ENCODE results near the gene NMNAT3.

Gene NMNAT3

DNA sequence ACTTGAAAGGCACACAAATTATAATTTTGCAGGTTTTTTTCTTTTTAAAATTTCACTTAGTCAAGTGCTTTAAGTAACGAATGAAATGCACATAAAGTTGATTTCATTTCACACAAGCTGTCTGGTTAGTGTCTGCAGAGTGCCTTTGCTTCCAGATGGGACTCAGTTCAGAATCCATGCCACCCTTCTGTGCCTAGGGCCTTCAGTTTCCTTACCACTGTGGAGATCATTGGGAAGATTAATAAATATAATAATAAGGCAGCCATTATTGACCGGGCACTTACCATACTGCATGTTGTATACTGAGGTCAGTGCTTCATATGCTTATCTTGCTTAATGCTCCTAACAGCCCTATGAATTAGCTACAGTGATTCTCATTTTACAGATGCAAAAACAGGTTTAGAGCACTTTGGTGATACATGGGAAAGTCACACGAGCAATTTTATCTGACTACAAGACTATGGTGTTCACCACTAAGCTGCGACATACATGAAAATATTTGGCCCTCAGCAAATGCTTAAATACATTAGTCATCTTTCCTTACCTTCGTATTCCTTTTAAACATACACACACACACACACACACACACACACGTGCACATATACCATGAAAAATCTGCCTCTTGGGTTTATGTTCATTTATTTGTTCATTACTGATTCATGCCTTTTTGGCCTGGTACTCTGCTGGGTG is 3.1 kb downstream of the NMNAT3 start:
- DNase-seq = no peak

- no peak for DNase-seq
Observed at GRCh38 chr3:139672884-139673283, 4.9 kb downstream of the NMNAT3 start.

DNA sequence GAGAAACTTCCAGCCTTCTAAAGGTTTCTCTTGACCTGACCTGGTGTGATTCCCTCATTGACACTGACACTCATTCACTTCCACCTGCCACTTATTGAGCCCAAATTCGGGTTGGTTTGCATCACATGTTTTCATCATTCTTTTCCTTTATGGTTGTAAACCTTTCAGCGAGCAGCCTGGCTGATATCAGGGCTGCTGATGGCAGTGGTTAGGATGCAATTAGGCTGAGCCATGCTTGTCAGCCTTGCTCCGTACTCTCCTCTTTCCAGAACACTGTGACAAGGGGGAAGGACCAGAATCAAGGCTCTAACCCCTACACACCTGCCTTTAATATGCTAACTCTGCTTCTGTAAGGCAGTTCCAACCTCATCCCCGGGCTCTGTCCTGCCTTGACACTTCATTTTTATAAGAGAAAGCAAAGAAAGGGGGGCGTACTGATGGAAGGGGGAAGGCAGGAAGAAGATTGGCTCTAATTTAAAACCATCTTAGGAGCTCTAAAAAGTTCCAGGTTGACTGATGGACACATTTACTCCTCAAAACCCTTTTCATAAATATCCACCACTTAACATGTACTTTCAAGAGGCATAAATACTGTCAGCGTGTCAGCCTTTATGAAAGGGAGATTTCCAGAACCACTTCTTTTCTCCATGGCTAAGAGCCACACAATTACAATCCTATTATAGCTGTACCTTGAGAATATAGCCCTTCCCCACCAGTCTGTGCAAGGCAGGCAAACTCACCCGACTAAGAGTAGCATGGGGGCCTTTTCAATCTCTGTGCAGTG is 5.7 kb downstream of the NMNAT3 start:
- no peak for DNase-seq

GRCh38 chr3:139671107-139671506 is 6.7 kb downstream of the NMNAT3 start:
- DNase-seq = no peak

- no peak for DNase-seq
Observed at GRCh38 chr3:139670196-139670595, 7.6 kb downstream of the NMNAT3 start.

- DNase-seq = no peak
Observed at GRCh38 chr3:139668332-139668731, 9.4 kb downstream of the NMNAT3 start.

- DNase-seq = no peak
Observed at GRCh38 chr3:139664958-139665357, 12.8 kb downstream of the NMNAT3 start.

DNA sequence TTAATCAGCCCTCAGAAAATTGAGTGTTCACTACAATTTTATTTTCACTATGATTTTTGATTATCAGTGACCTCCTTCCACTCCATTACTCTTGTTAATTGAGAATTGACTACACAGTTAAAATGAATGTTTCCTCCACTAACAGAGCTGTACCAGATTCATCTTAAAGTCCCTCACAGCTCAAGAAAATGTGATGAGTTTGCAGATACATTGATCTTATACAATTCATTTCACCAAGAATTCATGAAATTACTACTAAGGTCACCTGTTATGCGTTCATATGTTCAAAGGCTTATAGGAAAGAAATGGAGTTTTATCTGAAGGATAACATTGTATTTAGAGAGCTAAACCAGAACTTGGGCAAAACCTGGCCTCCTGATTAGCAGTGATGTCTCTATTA is 17.5 kb downstream of the NMNAT3 start:
- no peak for DNase-seq

DNA sequence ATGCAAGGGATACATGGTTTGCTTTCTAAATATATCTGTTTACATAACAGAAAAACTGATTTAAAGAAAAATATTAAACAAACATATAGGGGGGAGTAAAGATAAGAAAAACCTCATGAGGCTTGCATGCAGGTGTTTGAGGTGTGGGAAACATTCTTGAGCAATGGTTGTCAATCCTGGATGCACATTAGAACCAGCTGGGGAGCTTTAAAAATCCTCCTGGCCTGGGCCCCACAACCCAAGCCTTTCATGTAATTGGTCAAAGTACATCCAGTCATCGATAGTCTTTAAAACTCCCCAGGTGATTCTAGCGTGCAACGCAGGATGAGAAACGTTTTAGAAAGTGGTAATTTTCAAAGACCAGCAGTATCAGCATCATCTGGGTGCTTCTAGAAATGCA is 18.3 kb downstream of the NMNAT3 start:
- DNase-seq = no peak

DNA sequence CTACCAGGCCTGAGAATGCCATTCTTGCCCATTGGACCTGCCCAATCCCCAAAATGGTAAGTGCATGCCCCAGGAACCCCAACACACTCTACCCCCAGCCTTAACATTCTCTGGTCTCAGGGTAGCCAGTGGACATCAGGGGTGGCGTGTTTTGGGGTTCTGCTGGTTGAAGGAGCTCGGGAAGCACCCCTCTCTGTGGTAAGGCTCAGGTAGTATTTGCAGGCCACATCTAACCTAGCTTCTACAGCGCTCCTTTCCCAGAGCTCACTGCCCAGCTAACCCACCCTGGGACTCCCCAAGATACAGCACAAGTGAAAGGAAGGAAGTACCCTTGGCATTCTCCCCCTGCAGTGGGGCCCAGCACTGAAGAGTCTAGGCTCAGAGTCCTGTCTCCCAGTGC is 19.8 kb downstream of the NMNAT3 start:
- DNase-seq = no peak

DNA sequence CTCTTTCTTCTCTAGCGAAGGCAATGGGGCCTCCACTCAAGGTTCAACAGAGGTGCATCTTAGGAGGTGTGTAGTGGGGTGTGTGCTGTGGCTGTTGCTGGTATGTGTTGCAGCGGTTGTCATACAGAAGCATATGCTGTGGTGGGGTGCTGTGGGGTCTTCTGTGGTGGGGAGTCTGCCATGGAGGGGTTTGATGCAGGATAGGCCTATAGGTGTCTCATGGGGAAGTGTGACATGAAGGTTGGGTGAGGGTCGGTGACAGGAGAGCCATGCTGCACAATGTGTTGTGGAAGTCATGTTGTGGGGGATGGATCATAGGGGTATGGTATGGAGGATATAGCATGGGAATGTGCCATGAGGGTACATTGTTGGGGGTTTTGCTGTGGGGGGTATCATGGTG is 20.3 kb downstream of the NMNAT3 start:
- no peak for DNase-seq

DNA sequence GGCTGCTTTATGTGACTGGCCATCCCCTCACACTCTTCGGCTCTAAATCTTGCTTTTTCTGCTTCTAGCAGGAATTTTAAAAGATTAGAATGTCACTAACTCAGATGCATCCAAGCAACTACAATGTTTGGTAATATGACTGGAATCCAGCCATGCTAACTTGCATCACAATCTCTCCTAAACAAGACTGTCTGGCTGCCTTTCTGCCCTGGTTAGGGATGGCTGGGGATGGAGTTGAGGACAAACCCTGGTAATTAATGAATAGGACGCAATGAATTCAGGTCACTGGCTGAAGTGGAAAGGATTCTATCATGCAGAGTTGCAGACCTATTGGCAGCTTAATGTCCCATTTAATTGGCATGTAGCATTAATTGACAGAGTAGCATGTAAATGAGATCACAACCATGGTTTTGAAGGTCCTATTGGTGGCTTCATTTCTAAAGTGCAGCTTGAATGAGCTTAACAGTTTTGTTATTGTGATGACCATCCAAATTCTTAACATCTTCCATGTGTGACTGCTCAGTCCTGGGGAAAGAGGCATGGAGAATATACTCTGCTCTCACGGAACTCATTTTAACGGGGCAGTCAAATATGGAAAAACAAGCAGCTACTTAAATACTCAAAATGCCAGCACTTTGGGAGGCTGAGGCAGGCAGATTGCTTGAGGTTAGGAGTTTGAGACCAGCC is 21.7 kb downstream of the NMNAT3 start:
- no peak for DNase-seq

- DNase-seq = no peak
Observed at GRCh38 chr3:139654637-139655365, 23.0 kb downstream of the NMNAT3 start.

GRCh38 chr3:139653582-139653981 is 24.2 kb downstream of the NMNAT3 start:
- no peak for DNase-seq

- no peak for DNase-seq
Observed at GRCh38 chr3:139652561-139652960, 25.2 kb downstream of the NMNAT3 start.

DNA sequence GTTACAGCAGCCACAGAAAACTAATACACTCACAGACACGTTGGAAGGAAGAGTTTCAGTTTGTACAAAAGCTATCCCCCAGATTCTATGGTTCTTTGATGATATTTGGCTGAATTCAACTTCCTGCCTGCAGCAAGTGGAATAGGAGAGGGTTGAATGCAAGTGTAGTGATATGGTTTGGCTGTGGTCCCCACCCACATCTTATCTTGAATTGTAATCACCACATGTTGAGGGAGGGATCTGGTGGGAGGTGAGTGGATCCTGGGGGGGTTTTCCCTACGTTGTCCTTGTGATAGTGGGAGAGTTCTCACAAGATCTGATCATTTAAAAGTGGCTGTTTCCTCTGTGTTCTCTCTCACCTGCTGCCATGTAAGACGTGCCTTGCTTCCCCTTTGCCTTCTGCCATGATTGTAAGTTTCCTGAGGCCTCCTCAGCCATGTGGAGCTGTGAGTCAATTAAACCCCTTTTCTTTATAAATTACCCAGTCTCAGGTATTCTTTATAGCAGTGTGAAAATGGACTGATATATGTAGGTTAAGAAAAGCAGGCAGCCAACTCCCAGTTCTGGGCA is 29.8 kb downstream of the NMNAT3 start:
- DNase-seq = no peak

DNA sequence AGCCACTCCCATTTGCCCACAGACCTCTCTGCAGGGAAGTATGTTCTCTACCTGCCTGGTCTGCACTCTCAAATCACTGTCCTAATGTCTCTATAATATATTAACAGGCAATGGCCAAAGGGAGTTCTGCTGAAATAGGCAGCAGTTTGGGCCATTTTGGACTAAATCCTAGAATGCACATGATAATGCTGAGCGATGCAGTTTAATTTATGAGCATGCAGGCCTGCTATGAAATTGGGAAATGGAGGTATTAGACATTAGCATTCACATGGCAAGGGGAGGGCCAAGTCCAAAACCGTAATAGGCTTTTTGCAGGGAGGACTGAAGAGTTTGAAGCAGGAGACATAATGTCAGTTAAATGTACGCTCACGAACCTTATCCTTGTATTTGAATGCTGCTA is 31.3 kb downstream of the NMNAT3 start:
- no peak for DNase-seq

DNA sequence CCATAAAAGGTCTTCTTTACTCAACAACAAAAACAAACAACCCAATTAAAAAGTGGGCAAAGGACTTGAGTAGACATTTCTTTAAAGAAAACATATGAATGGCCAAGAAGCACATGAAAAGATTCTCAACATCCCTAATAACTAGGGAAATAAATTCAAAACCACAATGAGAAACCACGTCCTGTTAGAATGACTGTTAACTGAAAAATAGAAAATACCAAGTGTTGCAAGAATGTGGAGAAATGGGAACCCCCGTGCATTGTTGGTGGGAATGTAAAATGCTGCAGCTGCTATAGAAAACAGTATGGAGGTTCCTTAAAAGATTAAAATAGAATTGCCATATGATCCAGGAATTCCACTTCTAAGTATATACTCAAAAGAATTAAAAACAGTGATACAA is 34.8 kb downstream of the NMNAT3 start:
- DNase-seq = no peak

GRCh38 chr3:139640456-139640855 is 37.3 kb downstream of the NMNAT3 start:
- DNase-seq = no peak

DNA sequence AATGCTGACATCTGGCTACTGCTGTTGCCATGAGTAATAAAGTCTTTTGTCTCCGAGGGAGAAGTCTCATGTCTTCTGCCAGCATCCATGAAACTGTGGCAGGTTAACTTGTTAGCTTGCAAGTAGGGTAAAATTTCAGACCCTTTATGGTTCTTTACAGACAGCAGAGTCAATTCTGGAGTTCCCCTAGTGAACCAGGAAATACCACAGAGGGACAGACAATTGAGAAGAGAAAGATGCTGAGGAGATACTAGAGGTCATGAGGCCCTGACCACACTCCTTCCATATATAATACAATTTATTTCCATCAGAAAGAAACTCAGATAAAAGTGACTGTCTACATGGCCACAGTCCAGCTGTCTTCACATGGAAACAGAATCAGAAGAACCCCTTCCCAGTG is 38.1 kb downstream of the NMNAT3 start:
- no peak for DNase-seq

DNA sequence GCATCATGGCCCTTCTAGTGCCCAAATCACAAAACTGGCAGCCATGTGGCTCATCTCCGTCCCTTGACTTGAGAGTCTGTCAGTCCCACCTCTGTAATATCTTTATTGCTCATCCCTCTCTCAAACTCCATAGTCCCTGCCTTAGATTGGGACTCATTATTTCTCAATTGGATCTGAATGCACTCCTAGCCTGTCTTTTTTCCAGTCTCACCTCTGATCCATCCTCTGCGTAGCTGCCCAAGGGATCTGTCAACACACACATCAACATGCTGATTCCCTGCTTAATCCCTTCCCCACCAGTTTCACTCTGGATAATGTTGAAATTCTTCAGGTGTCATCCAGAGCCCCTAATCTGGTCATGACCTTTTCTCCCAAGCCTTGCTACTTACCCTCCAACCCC is 39.3 kb downstream of the NMNAT3 start:
- no peak for DNase-seq

GRCh38 chr3:139636511-139636910 is 41.3 kb downstream of the NMNAT3 start:
- no peak for DNase-seq

- DNase-seq = no peak
Observed at GRCh38 chr3:139634111-139634635, 43.6 kb downstream of the NMNAT3 start.

Measured in NCI-H1694 treated with DMSO at 0.1 percent for 48 hours (cell line).